Cortex of kidney (tissue), 1 donor: ENCODE data around the gene PLXNA4.

Experiments
- DNase-seq: peaks from one replicate; lab custom pipeline; 2025; lab: John Stamatoyannopoulos, UW

Gene PLXNA4

GRCh38 chr7:132084776-132085388, 491.4 kb downstream of the PLXNA4 start:
- no peak for DNase-seq

GRCh38 chr7:132083537-132084123, 492.6 kb downstream of the PLXNA4 start:
- no peak for DNase-seq

GRCh38 chr7:132083126-132083525, 493.1 kb downstream of the PLXNA4 start:
- DNase-seq: no peak

GRCh38 chr7:132082394-132082793, 493.9 kb downstream of the PLXNA4 start:
- no peak for DNase-seq

- DNase-seq: no peak
Measured at GRCh38 chr7:132081686-132082085, 494.6 kb downstream of the PLXNA4 start.

GRCh38 chr7:132080967-132081668, 495.2 kb downstream of the PLXNA4 start:
- DNase-seq: no peak

- no peak for DNase-seq
Measured at GRCh38 chr7:132080467-132080866, 495.8 kb downstream of the PLXNA4 start.

- no peak for DNase-seq
Measured at GRCh38 chr7:132078891-132079735, 497.2 kb downstream of the PLXNA4 start.

- DNase-seq: no peak
Measured at GRCh38 chr7:132077971-132078685, 498.1 kb downstream of the PLXNA4 start.

- no peak for DNase-seq
Measured at GRCh38 chr7:132076301-132077035, 499.8 kb downstream of the PLXNA4 start.

- DNase-seq: no peak
Measured at GRCh38 chr7:132075515-132075914, 500.8 kb downstream of the PLXNA4 start.

GRCh38 chr7:132073920-132074589, 502.2 kb downstream of the PLXNA4 start:
- DNase-seq: no peak
